ENCODE results near the gene BGN.

GRCh38 chrX:153512501-153512893 lies 17.7 kb downstream of the BGN start:
- TF ChIP-seq CTCF (IDR thresholded peaks at IDR 0.05; ENCODE audit: low read depth, low read length), result no peak
- no peak for TF ChIP-seq EZH2phosphoT487 (IDR thresholded peaks at IDR 0.05; ENCODE audit: low read depth)
